Kidney (tissue), 14 donors: ENCODE data around the gene SH3PXD2A. TPM values are rescaled to one million over a fixed set of nuclear protein-coding genes. Genes with fewer than 3 reads are reported as not detected.

ENCODE experiments used
- DNase-seq, 5 donors: peaks; one replicate each; pipeline ENCODE4 v3.0.0-alpha.2; 2013 to 2020
- FAIRE-seq: peaks from 2 replicates; lab custom pipeline; 2012; peaks lifted over from hg19 to GRCh38; lab: Jason Lieb, UNC
- H3K27ac ChIP-seq, 2 donors: one replicate each; pipeline ENCODE4 v1.7.0; 2013; ENCODE audit warnings: low read depth in 2 of 2, low read length in 2 of 2, inconsistent platforms in 1 of 2
- H3K27me3 ChIP-seq: one replicate; pipeline ENCODE4 v1.7.1; 2013; ENCODE audit warnings: low read length, inconsistent platforms; ENCODE audit not compliant: control insufficient read depth, insufficient read depth
- H3K36me3 ChIP-seq, 3 donors: one replicate each; pipeline versions ENCODE4 v1.7.0 to v1.7.1; 2013; ENCODE audit warnings: low read length in 3 of 3, control low read depth in 1 of 3, inconsistent platforms in 1 of 3; ENCODE audit not compliant: insufficient read depth in 3 of 3, control insufficient read depth in 2 of 3
- H3K4me1 ChIP-seq, 3 donors: one replicate each; pipeline versions ENCODE4 v1.7.0 to v1.7.1; 2013; ENCODE audit warnings: low read length in 3 of 3, inconsistent platforms in 1 of 3, low read depth in 1 of 3; ENCODE audit not compliant: control insufficient read depth in 2 of 3, insufficient read depth in 2 of 3
- H3K4me3 ChIP-seq, 3 donors: one replicate each; pipeline versions ENCODE4 v1.7.0 to v1.8.1; 2013; ENCODE audit warnings: low read length in 3 of 3, control low read depth in 1 of 3, inconsistent platforms in 1 of 3
- H3K9ac ChIP-seq, 3 donors: one replicate each; pipeline versions ENCODE4 v1.7.0 to v1.7.1; 2013; ENCODE audit warnings: low read length in 3 of 3, control low read depth in 1 of 3, inconsistent platforms in 1 of 3
- H3K9me3 ChIP-seq, 3 donors: one replicate each; pipeline versions ENCODE4 v1.7.0 to v1.7.1; 2013; ENCODE audit warnings: low read length in 3 of 3, control low read depth in 1 of 3, inconsistent platforms in 1 of 3; ENCODE audit not compliant: control insufficient read depth in 2 of 3, insufficient read depth in 1 of 3
- CTCF ChIP-seq: IDR thresholded peaks from 3 replicates; pipeline ENCODE4 v1.5.1; 2012; ENCODE audit warnings: mild to moderate bottlenecking, moderate library complexity, borderline replicate concordance; ENCODE audit not compliant: insufficient read depth; ENCODE audit errors: extremely low read depth
- intact Hi-C: fragments of 100-400 bp; cut with DNase I; formaldehyde crosslinking; loops from one replicate; pipeline ENCODE4 v1.11.1; 2022
- polyA plus RNA-seq: library from polyadenylated mRNA; stranded (reverse); fragments of 350-450 nt; fragmentation: Illumina TruSeq; extraction: RNeasy Lipid Tissue Mini Kit (QIAGEN cat#74804); gene quantifications from one replicate; pipeline ENCODE4 v1.2.3, GENCODE V29; 2014; ENCODE audit warnings: low read depth, low replicate concordance; ENCODE audit not compliant: insufficient read depth
- total RNA-seq: library from RNA; stranded (reverse); fragmentation: NEBNext Ultra II Directional; extraction: Animal tissue kit (Norgen Biotek cat#: 25700); gene quantifications from one replicate; pipeline ENCODE4 v1.2.1, GENCODE V29; 2021
- donor health status: control.
- donor health status: control.
- donor health status: control.
- donor health status: control.
- donor health status: control.
- donor health status: DM: yes; HTN: yes; CAD: no.
- donor health status: Normal renal cell carcinoma (clear cell type).

The SH3PXD2A gene
- total and polyA plus RNA-seq, 2 donors from 2014 or later: 2.4 to 20.1 TPM

- DNase-seq (no peak), FAIRE-seq (no peak)
- H3K9ac ChIP-seq: no peak overlapping the region
- intact Hi-C loops: no loop called here
- no peaks in the 10 kb centered on the region for H3K27me3 ChIP-seq
- H3K4me3 ChIP-seq: no peak overlapping the region
- no peak overlapping the region for H3K27ac ChIP-seq
- no peaks in the 10 kb centered on the region for H3K36me3 ChIP-seq
- TF ChIP-seq CTCF: no peak
- no peaks in the 10 kb centered on the region for H3K9me3 ChIP-seq
- H3K4me1 ChIP-seq: peaks cover 0 to 12% (median 6%) of the 10 kb centered on the region in 3 donors
Observed at GRCh38 chr10:103556383-103557007, 298.9 kb downstream of the SH3PXD2A start.

GRCh38 chr10:103555712-103556111 lies 299.7 kb downstream of the SH3PXD2A start:
- H3K9ac ChIP-seq: peak overlapping the region in 1 of 3 donors; percentile 51
- intact Hi-C loops: no loop called here
- no peaks in the 10 kb centered on the region for H3K36me3 ChIP-seq
- H3K9me3 ChIP-seq: no peaks in the 10 kb centered on the region
- no peak for DNase-seq
- H3K4me1 ChIP-seq: peaks cover 0 to 12% (median 6%) of the 10 kb centered on the region in 3 donors
- no peaks in the 10 kb centered on the region for H3K27me3 ChIP-seq
- H3K4me3 ChIP-seq: peak overlapping the region in 2 of 3 donors; percentile 16 to 29
- no peak for FAIRE-seq
- TF ChIP-seq CTCF: no peak
- no peak overlapping the region for H3K27ac ChIP-seq

- FAIRE-seq (no peak), DNase-seq (no peak)
- intact Hi-C loops: no loop called here
- Histone ChIP-seq H3K27me3 (no peaks in the 10 kb centered on the region), H3K9me3 (no peaks in the 10 kb centered on the region), H3K4me1 (peaks cover 0 to 12% (median 6%) of the 10 kb centered on the region in 3 donors), H3K4me3 (peak overlapping the region in 2 of 3 donors; percentile 16 to 29), H3K9ac (peak overlapping the region in 1 of 3 donors; percentile 51), H3K27ac (no peak overlapping the region), H3K36me3 (no peaks in the 10 kb centered on the region)
- no peak for TF ChIP-seq CTCF
Observed at GRCh38 chr10:103555325-103555649, 300.1 kb downstream of the SH3PXD2A start.
